Thoracic aorta (tissue), 2 donors: ENCODE results near the gene RAB11B. TPM values are rescaled to one million over a fixed set of nuclear protein-coding genes. Genes with fewer than 3 reads are reported as not detected.

Experiments used
- ATAC-seq: fragments of 150-250 bp; one replicate; pipeline ENCODE4 v1.8.0; 2017; ENCODE audit warnings: low read depth; ENCODE audit not compliant: insufficient number of reproducible peaks, low FRiP score
- DNase-seq: peaks from one replicate; pipeline ENCODE4 v3.0.0-alpha.2; 2020; ENCODE audit warnings: low spot score
- H3K27ac ChIP-seq, 2 donors: fragments of 200-600 bp; sonication (generic); 1 replicate in 1 of 2; 2 replicates in 1 of 2; pipeline ENCODE4 v1.5.1; 2016; ENCODE audit warnings: mild to moderate bottlenecking in 2 of 2, moderate library complexity in 2 of 2
- H3K27me3 ChIP-seq: fragments of 200-600 bp; sonication (generic); replicated peaks from 2 replicates; pipeline ENCODE4 v1.6.0; 2016; ENCODE audit warnings: mild to moderate bottlenecking; ENCODE audit not compliant: insufficient read depth
- H3K36me3 ChIP-seq: fragments of 200-600 bp; sonication (generic); one replicate; pipeline ENCODE4 v1.5.1; 2016
- H3K4me1 ChIP-seq, 2 donors: fragments of 200-600 bp; sonication (generic); 1 replicate in 1 of 2; 2 replicates in 1 of 2; pipeline versions ENCODE4 v1.5.1 to v1.6.0; 2016; ENCODE audit warnings: low read depth in 2 of 2, mild to moderate bottlenecking in 1 of 2; ENCODE audit not compliant: control insufficient read depth in 1 of 2
- H3K4me3 ChIP-seq: fragments of 200-600 bp; sonication (generic); 2 replicates; pipeline ENCODE4 v1.5.1; 2016; ENCODE audit warnings: mild to moderate bottlenecking
- H3K9me3 ChIP-seq: fragments of 200-600 bp; sonication (generic); 2 replicates; pipeline ENCODE4 v1.5.1; 2016
- CTCF ChIP-seq: fragments of 200-600 bp; sonication (generic); IDR thresholded peaks from one replicate; pipeline ENCODE4 v1.5.1; 2019; ENCODE audit warnings: antibody characterized with exemption
- total RNA-seq, 2 donors: library from RNA; depleted of rRNA; stranded (reverse); fragments of >200 nt; gene quantifications; one replicate each; pipeline versions ENCODE4 v1.1.0 to v1.2.3, GENCODE V29; 2016

The RAB11B gene
- total RNA-seq, 2 donors from 2014 or later = 53.4 to 69.3 TPM

GRCh38 chr19:8392017-8392591, 1.9 kb downstream of the RAB11B start:
- ATAC-seq (no peak), DNase-seq (no peak)
- no peaks in the 10 kb centered on the region for H3K27me3 ChIP-seq
- peaks cover 33 to 66% of the 10 kb centered on the region in 2 donors for H3K4me1 ChIP-seq
- H3K4me3 ChIP-seq = peak overlapping the region; percentile 91
- H3K27ac ChIP-seq = peak overlapping the region; percentile 100
- H3K36me3 ChIP-seq = no peaks in the 10 kb centered on the region
- H3K9me3 ChIP-seq = no peaks in the 10 kb centered on the region
- no peak for TF ChIP-seq CTCF

GRCh38 chr19:8393192-8393870, 3.2 kb downstream of the RAB11B start:
- Histone ChIP-seq H3K27ac (peak overlapping the region; percentile 42 to 100), H3K27me3 (no peaks in the 10 kb centered on the region), H3K4me3 (no peak overlapping the region), H3K9me3 (no peaks in the 10 kb centered on the region), H3K4me1 (peaks cover 33 to 75% of the 10 kb centered on the region in 2 donors), H3K36me3 (no peaks in the 10 kb centered on the region)
- no peak for DNase-seq
- no peak for TF ChIP-seq CTCF
- ATAC-seq = no peak

GRCh38 chr19:8393871-8394250, 3.7 kb downstream of the RAB11B start:
- H3K4me1 ChIP-seq = peaks cover 33 to 73% of the 10 kb centered on the region in 2 donors
- no peak for TF ChIP-seq CTCF
- peak overlapping the region; percentile 42 to 100 for H3K27ac ChIP-seq
- no peak overlapping the region for H3K4me3 ChIP-seq
- H3K36me3 ChIP-seq = no peaks in the 10 kb centered on the region
- DNase-seq (no peak), ATAC-seq (no peak)
- H3K9me3 ChIP-seq = no peaks in the 10 kb centered on the region
- H3K27me3 ChIP-seq = no peaks in the 10 kb centered on the region

GRCh38 chr19:8395621-8396082, 5.5 kb downstream of the RAB11B start:
- no peak overlapping the region for H3K4me3 ChIP-seq
- H3K4me1 ChIP-seq = peaks cover 33 to 65% of the 10 kb centered on the region in 2 donors
- H3K27ac ChIP-seq = no peak overlapping the region
- H3K9me3 ChIP-seq = no peaks in the 10 kb centered on the region
- H3K27me3 ChIP-seq = no peaks in the 10 kb centered on the region
- no peak for DNase-seq
- no peak for ATAC-seq
- TF ChIP-seq CTCF = no peak
- peaks cover 5% of the 10 kb centered on the region for H3K36me3 ChIP-seq

- ATAC-seq = no peak
- Histone ChIP-seq H3K4me3 (no peak overlapping the region), H3K27me3 (no peaks in the 10 kb centered on the region), H3K4me1 (peaks cover 29 to 62% of the 10 kb centered on the region in 2 donors), H3K27ac (no peak overlapping the region), H3K9me3 (no peaks in the 10 kb centered on the region), H3K36me3 (peaks cover 6% of the 10 kb centered on the region)
- DNase-seq = no peak
- no peak for TF ChIP-seq CTCF
Observed at GRCh38 chr19:8396185-8396562, 6.0 kb downstream of the RAB11B start.
